HG03280 (cell line): ENCODE measurements around the gene FOXD2.
"Not testable (repeated sequence)": the region's sequence is repeated elsewhere in the genome, so short reads cannot be mapped to it uniquely, and the experiment has no call there.

Source experiments
- ATAC-seq: cut with Tn5 transposase; IDR thresholded peaks from one replicate; pipeline ENCODE4 v1.9.1; 2021; ENCODE audit warnings: mild to moderate bottlenecking, moderate library complexity; ENCODE audit not compliant: unreplicated experiment

Gene FOXD2

DNA sequence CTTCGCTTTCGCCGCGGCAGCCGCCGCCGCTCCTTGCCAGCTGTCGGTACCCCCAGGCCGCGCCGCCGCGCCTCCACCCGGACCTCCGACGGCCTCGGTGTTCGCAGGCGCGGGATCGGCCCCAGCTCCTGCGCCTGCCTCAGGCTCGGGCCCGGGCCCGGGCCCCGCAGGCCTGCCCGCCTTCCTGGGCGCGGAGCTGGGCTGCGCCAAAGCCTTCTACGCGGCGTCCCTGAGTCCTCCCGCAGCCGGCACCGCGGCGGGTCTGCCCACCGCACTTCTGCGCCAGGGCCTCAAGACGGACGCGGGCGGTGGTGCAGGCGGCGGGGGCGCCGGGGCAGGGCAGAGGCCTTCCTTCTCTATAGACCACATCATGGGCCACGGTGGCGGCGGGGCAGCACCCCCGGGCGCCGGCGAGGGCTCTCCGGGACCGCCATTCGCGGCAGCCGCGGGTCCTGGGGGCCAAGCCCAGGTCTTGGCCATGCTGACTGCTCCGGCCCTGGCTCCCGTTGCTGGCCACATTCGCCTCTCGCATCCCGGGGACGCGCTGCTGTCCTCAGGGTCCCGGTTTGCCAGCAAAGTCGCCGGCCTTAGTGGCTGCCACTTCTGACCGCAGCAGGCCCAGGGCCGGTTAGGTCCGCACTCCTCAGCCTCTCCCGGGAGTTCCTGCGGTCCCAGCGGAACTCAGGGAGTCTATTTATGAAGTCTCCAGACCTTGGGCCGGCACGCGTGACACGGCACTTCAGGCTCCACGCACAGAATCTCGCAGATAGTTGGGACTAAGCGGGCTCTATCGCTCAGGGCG lies 1.4 kb downstream of the FOXD2 start:
- no peak for ATAC-seq

DNA sequence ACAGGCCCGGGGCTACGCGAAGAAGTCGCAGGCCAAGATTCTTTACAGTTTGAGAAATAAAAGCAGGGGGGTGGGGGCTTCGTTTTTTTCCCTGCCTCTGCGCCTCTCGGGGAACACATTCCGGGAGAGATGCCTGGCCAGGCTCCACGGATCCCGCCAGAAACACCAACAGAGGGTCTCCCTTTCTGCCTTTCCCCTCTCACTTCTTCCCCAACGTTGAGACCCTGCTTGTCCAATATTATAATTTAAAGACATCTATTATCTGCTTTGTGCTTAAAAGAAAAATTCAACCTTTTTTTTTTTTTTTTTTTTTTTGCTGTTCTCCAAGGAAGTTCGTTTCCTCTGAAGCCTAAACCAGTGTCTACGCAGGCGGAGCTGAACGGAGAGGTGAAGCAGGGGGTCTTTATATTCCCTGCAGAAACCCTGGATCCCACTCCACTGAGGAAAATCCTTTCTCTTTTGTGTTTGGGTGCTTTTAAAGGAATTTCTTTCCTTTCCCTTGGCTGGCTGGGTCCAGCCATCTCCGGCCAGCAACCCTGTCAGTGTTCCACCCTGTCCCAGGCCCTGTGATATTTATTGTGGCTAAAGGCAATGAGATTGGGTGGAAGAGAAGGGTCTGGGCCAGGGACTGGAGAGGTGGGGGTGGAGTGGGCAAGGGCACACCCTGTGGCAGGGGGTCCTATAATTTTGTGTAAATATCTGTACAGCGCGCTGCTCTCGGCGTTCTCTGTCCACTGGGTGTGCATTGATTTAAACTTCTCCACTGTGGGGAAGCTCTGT lies 2.2 kb downstream of the FOXD2 start:
- no peak for ATAC-seq

DNA sequence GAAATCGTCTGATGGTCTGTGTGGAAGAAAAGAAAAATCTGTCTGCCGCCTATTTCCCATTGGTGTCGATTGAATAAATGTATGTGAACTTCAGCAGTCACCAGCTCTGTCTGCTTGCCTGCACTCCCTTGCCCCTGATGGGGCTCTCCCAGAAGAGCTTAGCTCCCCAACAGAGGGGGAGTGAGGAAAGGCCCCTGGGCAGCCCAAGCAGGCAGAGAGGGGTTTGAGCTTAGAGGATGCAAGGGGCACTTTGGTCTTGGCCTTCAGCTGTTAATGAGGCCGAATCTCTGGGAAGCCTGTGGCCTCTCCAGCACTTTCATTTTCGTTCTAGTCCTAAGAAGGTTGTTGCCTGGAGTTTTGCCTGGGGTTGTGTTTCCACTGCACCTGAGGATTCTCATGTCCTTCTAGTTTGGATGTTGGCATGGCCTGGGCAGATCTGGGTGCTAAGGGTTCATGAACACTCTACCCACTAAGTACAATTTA lies 2.8 kb downstream of the FOXD2 start:
- no peak for ATAC-seq

DNA sequence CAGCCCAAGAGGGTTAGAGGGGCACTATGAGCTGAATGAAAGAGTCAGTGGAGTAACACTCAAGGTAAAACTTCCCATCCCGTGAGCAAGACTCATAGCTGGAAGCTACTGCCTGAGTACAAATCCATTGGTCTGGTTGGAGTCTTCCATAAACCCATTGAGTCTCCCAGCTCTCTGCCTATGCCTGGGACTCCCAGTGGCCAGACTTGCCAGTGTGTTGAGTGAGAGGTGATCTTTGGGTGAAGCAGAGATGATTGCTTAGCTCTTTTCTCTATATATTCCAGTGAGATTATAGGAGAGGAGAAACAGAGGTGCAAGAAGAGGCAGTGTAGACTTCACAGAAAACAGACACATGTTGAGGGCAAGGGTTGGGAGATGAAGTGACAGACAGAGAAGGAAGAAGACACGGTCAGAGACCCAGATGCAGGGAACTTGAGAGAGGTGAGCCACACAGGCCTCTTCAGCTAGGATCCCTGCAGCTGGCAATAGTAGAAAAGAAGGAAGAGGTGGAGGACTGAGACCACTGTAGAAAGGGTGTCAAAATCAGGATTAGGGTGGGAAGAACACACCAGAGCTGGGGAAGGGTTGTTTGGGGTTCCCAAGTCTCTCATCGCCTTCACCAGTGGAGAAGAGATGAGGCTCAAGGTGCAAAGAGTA lies 3.7 kb downstream of the FOXD2 start:
- no peak for ATAC-seq

DNA sequence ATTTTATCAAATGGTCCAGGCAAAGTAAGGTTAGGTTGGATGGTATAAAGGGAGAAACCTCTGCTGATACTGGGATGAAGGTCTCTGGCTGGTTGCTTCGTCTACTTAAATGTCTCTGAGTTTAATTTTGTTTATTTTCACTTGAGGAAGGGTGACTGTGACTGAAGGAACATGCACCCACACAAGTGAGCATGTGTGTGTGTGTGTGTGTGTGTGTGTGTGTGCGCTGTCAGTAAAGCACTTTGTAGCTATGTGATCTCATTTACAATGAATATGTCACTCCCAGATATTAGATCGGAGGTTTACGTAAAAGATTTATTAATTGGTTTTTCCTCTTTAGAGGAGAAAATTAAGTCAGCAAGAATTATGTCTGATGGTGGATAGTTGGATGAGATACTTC lies 4.4 kb downstream of the FOXD2 start:
- ATAC-seq: no peak

DNA sequence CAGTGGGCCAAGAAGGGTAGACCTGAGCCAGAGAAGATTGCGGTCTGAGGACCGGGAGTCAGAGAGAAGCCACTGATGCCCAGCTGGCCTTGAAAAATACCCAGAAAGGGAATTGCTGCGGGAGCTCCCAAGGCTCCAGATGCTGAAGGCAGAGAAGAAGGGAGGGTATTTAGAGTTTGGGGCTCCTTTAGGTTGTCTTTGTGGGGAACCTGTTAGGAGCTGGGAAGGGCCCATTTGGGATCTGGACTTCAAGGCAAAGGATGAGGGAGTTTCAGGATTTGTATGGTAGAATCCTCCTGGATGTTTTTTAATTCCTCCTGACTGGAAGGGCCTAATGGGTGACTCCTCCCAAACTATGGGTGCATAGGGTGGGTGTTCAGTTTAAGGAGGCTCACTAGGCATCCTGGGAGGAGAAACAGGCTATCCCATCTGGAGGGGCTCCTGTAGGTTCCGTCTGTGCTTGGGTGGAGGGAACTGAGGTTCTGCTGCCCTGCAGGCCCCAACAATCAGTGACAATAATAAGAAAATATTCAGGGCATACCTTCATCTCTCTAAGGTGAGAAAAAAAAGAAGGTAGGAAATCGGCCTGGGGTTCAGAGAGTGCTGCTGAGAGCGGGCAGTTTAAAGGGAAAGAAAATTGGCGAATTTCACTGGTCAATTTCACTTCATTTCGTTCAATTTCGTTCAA lies 5.1 kb downstream of the FOXD2 start:
- no peak for ATAC-seq

DNA sequence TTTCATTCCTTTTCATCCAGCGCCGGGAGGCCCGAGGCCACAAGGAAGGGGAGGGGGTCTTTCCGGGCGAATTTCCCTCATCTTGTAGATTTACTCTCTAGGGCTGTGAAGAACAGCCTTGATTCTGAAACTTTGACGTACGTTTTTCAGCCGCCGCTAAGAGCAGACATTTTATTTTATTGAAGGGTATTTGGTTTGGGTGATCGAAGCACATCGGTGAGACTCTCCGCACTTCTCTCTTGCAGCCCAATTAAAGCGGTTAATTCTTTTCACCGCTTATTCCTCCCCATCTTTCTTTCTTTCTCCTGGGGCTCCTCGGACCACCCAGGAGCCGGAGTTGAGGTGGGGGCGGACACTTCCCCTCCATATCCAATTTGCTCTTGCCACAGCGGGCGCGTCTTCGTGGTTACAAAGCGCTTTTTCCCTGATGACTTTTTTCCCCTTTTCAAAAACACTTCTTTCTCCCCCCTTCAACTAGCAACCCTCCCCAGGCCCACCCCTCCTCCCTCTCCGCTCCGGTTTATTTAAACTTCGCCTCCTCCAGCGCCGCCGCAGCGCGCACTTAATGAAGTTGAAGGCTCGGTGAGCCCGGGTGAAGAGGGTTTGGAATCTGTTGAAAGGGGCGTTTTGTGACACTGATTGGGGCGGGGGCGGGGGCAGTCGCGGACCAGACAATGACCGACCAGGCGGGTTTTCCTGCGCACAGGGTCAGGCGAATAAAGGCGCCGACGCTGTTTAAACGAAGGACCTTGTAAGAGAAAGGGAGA lies 5.9 kb downstream of the FOXD2 start:
- no peak for ATAC-seq

DNA sequence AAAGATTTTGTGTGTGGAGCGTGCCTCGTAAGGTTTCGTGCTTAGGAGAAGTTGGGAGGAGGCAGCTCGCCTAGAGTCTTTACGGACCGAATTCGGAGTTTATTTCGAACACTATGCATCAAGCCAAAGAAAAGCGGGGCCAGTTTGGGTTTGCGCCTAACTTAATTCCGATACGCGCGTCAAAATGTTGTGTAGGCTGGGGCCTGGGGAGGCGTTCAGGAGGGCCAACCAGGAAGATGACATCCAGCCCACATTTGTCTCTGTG lies 6.4 kb downstream of the FOXD2 start:
- no peak for ATAC-seq

DNA sequence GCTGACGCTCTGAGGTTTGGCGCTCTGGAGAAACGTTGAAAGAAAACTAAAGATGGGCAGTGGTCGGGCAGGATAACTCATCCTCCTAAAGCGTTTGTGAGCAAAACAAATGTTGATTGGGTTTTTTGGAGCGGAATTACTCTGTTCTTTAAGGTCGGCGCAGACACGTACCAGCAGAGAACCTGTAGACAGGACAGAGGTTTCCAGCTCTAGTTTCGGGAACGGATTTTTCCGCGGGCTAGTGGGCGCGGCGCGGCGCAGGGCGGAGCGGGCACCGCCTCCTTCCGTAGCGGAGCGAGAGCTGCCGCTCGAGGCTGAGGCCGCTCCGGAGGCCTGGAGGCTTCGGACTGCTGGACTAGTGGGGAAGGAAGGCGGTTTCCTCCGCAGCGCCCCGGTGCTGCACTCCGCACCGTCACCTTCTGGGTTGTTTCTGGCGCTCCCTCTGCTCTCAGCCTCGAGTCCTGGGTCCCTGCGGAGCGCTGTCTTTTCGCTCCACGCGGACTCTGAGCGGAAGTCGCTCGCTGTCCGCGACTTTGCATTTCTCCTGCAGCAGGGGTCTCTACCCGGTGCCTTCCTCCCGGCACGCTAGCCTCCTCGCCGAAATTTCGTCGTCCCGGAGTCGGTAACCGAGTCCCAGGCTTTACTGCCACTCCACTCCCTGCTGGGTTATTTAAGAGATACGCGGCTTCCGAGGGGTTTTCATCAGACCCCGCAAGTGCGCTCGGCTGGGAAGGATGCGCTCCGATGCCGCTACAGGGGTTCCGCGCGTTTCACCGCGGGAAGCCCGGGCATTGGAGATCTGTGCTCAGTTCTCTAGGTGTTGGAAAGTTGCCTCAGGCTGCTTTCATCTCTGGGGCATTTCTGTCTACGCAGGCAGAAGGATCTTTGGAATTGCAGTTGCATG lies 7.0 kb downstream of the FOXD2 start:
- no peak for ATAC-seq

DNA sequence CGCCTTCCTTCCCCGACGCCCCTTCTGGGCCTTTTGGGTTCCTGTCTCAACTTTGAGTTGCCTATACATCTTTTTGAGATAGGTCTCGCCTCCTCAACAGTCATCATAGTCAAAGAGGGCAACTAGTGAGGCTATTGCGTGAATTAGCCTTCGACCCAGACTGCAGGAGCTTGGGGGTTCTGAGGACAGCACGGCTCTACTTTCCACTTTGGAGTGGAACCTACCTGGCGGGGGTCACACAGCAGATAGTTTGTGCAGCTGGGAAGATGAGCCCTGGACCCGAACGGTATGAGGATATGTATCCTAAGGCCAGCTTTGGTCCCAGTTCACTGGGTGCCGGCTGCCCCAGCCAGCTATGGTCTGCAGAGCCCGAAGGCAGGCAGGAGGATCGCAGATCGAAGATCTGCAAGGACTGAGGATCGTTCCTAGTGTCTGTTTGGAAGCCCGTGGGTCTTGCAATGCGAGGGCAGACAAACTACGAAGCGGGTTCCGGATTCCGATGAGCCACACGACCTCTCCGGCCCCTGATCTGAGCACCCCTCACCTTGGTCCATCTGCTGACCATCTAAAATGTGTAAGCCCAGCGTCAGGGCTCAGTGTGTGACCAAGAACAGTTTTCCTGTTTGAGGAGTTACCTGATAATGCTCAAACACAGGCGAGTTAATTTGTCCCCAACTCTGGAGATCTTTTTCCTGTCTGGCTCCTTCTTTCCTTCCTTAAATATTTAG lies 8.1 kb downstream of the FOXD2 start:
- no peak for ATAC-seq

DNA sequence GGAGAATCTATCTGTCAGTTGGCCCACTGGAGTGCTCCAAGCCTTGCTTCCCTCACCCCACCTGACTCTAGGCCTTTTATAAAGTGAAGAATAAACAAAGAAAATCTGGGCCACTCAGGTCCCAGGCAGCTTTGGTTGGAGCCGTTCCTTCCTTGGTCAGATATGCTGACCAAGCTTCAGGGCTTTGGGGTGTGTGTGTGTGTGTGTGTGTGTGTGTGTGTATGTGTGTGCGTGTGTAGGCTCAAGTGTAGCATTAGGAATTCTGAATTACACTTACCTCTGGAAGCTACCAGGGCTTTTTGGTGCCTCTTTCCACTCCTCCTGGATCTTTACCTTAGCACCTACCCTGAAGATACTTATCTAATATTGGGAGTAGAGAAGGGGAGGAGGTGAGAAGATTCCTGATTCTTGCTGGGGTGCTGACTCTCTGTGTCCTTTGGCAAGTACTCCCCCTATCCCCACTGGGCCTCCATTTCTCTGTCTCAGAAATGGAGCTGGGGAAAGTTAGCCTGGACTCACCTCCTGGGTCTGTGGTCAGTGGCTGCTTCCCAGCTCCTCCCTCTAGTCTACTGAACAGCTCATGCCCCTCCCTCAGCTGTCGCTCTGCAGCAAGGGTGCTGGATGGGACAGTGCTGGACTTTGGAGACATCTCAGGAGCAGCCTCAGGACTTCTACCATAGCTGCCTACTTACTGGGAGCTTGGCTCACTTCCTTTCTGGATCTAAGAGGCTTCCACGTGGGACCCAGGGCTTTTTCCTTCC lies 10.8 kb downstream of the FOXD2 start:
- ATAC-seq: no peak

DNA sequence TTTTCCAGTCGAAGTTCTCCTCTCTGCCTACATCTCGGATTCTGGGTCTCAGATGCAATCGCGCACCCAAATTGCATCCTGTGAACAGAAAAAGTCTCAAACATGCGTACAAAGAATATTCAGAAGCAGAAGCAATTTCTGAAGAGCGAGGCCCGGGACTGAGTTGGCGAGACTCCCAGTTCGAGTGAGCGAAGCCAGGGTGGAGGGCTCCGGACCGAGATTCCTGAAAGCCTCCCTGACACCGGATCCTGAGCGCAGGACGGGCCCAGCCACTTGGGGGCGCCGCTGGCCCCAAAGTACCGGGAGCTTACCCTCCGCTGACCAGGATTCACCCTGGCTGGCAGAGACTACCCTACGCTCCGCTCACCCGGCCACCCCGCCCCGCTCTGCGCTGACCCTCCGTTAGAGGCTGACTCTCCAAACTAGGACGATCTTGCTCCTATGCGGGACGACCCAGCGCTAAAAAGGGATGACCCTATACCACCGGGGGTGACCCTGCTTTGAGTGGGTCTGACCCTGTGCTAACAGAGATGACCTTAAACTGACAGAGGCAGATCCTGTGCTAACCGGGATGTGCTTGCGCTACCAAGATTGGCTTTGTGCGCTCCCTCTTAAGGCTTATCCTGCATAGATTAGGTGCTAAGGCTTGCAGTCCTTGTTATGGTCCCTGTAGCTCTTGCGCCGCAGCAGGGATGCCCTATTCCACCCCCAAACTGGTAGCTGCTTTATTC lies 12.1 kb downstream of the FOXD2 start:
- ATAC-seq: no peak

DNA sequence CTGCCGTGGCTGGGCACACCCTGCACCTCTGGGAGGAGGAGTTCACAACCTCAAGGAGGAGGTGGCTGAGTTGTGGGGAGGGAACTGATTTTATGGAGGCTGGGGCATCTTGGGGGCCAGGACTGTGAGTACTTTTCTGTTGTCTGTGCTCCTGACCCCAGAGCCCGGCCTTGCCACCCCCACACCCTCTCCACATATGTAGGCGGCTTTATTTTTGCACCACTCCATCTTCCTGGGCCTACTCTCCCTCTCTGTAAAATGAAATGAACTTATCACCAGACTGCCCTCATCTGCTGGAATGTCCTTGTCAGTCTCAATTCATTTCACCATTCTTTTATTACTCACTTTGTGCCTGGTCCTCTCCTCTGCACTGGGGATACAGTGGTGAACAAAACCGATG lies 12.8 kb downstream of the FOXD2 start:
- ATAC-seq: no peak

DNA sequence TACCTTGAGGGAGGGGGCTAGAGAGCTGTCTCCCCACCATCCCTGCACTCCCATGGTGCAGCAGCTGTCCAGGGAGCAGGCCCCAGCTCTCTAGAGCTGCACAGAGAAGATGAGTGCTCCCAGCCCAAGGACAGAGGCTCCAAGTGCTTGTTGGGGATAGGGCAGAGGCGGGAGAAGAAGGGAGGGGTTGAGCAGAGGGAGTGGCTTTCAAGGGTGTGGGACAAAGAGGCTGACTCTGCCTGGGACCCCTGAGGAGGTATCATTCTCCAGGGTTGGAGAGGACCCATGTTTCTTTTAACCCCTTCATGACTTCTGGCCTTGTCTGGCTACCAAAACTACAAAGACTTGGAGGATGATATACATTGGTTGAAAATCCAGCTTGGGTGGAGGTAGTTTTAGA lies 14.6 kb downstream of the FOXD2 start:
- no peak for ATAC-seq

DNA sequence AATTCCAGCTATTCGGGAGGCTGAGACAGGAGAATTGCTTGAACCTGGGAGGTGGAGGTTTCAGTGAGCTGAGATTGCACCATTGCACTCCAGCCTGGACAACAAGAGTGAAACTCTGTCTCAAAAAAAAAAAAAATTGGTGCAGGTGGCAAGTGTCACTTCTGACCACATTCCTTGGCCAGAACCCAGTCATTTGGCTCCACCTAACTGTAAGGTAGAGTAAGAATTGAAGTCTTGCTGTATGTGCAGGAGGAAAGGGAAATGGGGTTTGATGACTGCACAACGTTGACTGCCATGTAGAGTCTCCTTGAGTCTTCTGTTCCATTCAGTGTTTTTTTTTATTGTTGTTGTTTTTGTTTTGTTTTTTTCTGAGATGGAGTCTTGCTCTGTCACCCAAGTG lies 16.1 kb downstream of the FOXD2 start:
- ATAC-seq: not testable (repeated sequence)

DNA sequence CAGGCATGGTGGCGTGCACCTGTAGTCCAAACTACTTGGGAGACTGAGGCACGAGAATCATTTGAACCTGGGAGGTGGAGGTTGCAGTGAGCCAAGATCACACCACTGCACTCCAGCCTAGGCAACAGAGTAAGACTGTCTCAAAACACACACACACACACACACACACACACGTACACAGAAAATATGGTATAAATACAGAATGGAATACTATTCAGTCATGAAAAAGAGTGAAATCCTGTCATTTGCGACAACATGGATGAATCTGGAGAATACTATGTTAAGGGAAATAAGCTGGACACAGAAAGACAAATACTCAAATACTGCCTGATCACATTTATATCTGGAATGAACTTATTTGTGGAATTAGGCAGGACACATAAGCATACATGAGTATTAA lies 18.4 kb downstream of the FOXD2 start:
- no peak for ATAC-seq

DNA sequence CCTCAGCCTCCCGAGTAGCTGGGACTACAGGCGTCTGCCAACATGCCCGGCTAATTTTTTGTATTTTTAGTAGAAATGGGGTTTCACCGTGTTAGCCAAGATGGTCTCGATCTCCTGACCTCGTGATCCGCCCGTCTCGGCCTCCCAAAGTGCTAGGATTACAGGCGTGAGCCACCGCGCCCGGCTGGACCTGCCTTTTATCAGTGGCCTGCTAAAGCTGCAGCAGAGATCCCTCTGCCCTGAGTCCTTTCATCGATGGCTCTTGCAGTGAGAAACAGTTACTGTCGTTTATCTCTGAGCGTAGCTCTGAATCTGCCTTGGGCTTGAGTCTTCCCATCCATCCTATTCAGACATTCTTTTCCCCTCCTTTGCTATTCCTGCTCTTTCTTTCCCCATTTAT lies 19.7 kb downstream of the FOXD2 start:
- not testable (repeated sequence) for ATAC-seq
